Brain microvascular endothelial cell (primary cell): ENCODE results near the gene GCH1.

Experiments
- DNase-seq: peaks from one replicate; pipeline ENCODE4 v3.0.0-alpha.2; 2020
- H3K27ac ChIP-seq: fragments of 250-450 bp; sonication (Bioruptor Pico); 2 replicates; pipeline ENCODE4 v1.5.1; 2020; ENCODE audit warnings: mild to moderate bottlenecking, moderate library complexity
- H3K27me3 ChIP-seq: fragments of 250-450 bp; sonication (Bioruptor Pico); replicated peaks from 2 replicates; pipeline ENCODE4 v1.5.1; 2020; ENCODE audit warnings: mild to moderate bottlenecking
- H3K36me3 ChIP-seq: fragments of 250-450 bp; sonication (Bioruptor Pico); replicated peaks from 2 replicates; pipeline ENCODE4 v1.5.1; 2020; ENCODE audit warnings: mild to moderate bottlenecking
- H3K4me3 ChIP-seq: 2 replicates; pipeline ENCODE4 v1.5.1; 2011; ENCODE audit warnings: low read depth, mild to moderate bottlenecking, control low read depth, low read length, moderate library complexity
- CTCF ChIP-seq: IDR thresholded peaks from 2 replicates; pipeline ENCODE4 v1.5.1; 2011; ENCODE audit warnings: low read depth, mild to moderate bottlenecking, moderate library complexity, low read length, control low read depth, inconsistent platforms; ENCODE audit errors: missing control alignments
- in situ Hi-C: cut with HindIII; loops from 2 replicates; pipeline ENCODE4 v1.10.0; 2017; ENCODE audit warnings: low sequenced_read_pairs, low pct_ligation_motif_present

GCH1 gene

GRCh38 chr14:54867011-54867410 lies 35.6 kb downstream of the GCH1 start:
- no peaks in the 10 kb centered on the region for H3K36me3 ChIP-seq
- in situ Hi-C loops: no loop called here

GRCh38 chr14:54866588-54866987 lies 36.0 kb downstream of the GCH1 start:
- TF ChIP-seq CTCF: no peak
- no peak overlapping the region for H3K27ac ChIP-seq
- no peaks in the 10 kb centered on the region for H3K36me3 ChIP-seq
- in situ Hi-C loops: no loop called here
- H3K4me3 ChIP-seq: no peak overlapping the region
- no peaks in the 10 kb centered on the region for H3K27me3 ChIP-seq
- peak; percentile 23 for DNase-seq

More at GRCh38 chr14:54867011-54867410, 35.6 kb downstream of the GCH1 start:
- Histone ChIP-seq H3K4me3 (no peak overlapping the region), H3K27me3 (no peaks in the 10 kb centered on the region), H3K27ac (no peak overlapping the region)
- no peak for TF ChIP-seq CTCF
- DNase-seq: no peak

- no peak overlapping the region for H3K27ac ChIP-seq
- no peaks in the 10 kb centered on the region for H3K27me3 ChIP-seq
- no peak for DNase-seq
- H3K4me3 ChIP-seq: no peak overlapping the region
- in situ Hi-C loops: no loop called here
- no peaks in the 10 kb centered on the region for H3K36me3 ChIP-seq
- TF ChIP-seq CTCF: no peak
Measured at GRCh38 chr14:54864526-54864925, 38.1 kb downstream of the GCH1 start.

- no peak for TF ChIP-seq CTCF
- H3K36me3 ChIP-seq: no peaks in the 10 kb centered on the region
- no peaks in the 10 kb centered on the region for H3K27me3 ChIP-seq
- in situ Hi-C loops: no loop called here
- H3K4me3 ChIP-seq: no peak overlapping the region
- H3K27ac ChIP-seq: no peak overlapping the region
- DNase-seq: no peak
Measured at GRCh38 chr14:54857830-54858269, 44.8 kb downstream of the GCH1 start.

- no peak overlapping the region for H3K27ac ChIP-seq
- in situ Hi-C loops: no loop called here
- DNase-seq: no peak
- H3K27me3 ChIP-seq: no peaks in the 10 kb centered on the region
- no peak overlapping the region for H3K4me3 ChIP-seq
- TF ChIP-seq CTCF: no peak
- no peaks in the 10 kb centered on the region for H3K36me3 ChIP-seq
Measured at GRCh38 chr14:54856152-54856551, 46.5 kb downstream of the GCH1 start.

GRCh38 chr14:54854181-54854580 lies 48.4 kb downstream of the GCH1 start:
- no peak for DNase-seq
- H3K27me3 ChIP-seq: no peaks in the 10 kb centered on the region
- no peak for TF ChIP-seq CTCF
- in situ Hi-C loops: no loop called here
- H3K36me3 ChIP-seq: no peaks in the 10 kb centered on the region
- no peak overlapping the region for H3K4me3 ChIP-seq
- no peak overlapping the region for H3K27ac ChIP-seq
